ENCODE measurements around the gene PTGES. TPM values are rescaled to one million over a fixed set of nuclear protein-coding genes. Genes with fewer than 3 reads are reported as not detected.

The PTGES gene
- total and polyA plus RNA-seq, 3 experiments from 2014 or later: not detected

DNA sequence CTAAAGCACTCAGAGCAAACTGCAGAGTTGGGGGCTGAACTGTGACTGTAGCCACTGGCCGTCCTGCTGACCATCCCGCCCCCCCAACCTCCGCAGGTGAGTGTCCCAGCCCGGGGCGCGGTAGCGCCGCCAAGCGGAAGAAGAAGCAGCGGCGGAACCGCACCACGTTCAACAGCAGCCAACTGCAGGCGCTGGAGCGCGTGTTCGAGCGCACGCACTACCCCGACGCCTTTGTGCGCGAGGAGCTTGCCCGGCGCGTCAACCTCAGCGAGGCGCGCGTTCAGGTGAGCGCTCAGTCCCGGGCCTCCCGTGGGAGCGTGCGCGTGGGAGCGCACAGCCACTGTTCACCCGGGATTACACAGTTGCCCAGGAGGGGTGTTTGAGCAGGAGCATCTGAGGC, 33.7 kb downstream of the PTGES start:
- ChIA-PET POLR2A (no interaction called here), CTCF (interaction anchor here (1.0 kb wide), 1 partner anchor 19 kb away, joined by 3 read pairs; no protein-coding TSS in a partner anchor)
- DNase-seq: no peak
- Mint-ChIP-seq H3K27me3 (peaks cover 9 to 24% of the 10 kb centered on the region in 2 donors), H3K9me3 (no peaks in the 10 kb centered on the region), H3K4me3 (no peak overlapping the region), H3K36me3 (no peaks in the 10 kb centered on the region), H3K4me1 (no peaks in the 10 kb centered on the region), H3K27ac (no peak overlapping the region)
- Histone ChIP-seq H3K4me3 (ENCODE audit: low read length) (no peak overlapping the region), H3K27ac (ENCODE audit: low read depth, low read length) (no peak overlapping the region), H3K4me1 (ENCODE audit: insufficient read depth, low read length) (no peaks in the 10 kb centered on the region), H3K9me3 (ENCODE audit: low read length) (no peaks in the 10 kb centered on the region), H3K36me3 (ENCODE audit: insufficient read depth, low read length) (no peaks in the 10 kb centered on the region), H3K27me3 (ENCODE audit: insufficient read depth, low read length, poor library complexity, severe bottlenecking) (no peaks in the 10 kb centered on the region)

DNA sequence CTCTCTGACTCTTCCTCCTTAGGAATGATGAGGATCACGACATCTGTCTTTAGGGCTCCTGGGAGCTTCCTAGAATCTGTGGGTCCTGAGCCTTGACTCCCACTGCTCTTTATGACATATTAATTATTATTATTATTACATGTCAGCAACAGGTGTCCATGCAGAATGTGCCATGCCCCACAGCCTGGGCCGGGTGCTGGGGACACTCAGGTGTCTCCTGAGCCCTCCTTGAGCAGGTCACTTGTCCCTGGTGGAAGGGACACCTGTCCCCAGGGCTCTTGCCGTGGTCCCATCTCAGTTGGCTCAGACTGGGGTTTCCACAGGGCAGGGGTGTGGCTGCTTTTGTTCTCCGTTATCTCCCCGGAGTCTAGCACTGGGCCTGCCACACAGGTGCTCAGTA, 34.2 kb downstream of the PTGES start:
- H3K4me1 Mint-ChIP-seq: no peaks in the 10 kb centered on the region
- CTCF ChIA-PET: no interaction called here
- H3K9me3 Mint-ChIP-seq: no peaks in the 10 kb centered on the region

DNA sequence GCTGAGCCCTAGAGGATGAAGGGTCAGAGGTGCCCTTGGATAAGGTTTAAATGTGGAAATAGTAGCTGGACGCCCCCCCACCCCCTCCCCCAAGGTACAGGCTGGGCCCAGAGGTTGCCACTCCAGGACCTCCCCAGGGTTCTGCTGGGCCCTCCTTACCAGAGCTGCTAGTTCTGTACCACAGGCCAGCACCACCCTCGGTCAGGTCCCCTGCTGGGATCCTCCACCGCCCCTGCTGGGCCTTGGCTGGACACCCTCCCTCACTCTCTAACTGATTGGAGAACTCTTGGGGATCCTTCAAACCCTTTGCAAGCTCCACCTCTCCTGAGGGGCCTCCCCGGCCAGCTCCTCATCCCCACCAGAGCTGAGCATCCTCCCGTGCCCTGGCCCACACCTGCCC, 34.9 kb downstream of the PTGES start:
- no peaks in the 10 kb centered on the region for H3K9me3 Mint-ChIP-seq
- H3K36me3 ChIP-seq (ENCODE audit: insufficient read depth, low read length): no peaks in the 10 kb centered on the region
- no peak overlapping the region for H3K27ac ChIP-seq (ENCODE audit: low read depth, low read length)
- no peak overlapping the region for H3K4me3 Mint-ChIP-seq
- H3K27me3 Mint-ChIP-seq: peaks cover 4 to 27% of the 10 kb centered on the region in 2 donors
- no peaks in the 10 kb centered on the region for H3K36me3 Mint-ChIP-seq
- POLR2A ChIA-PET: no interaction called here
- DNase-seq: no peak
- H3K9me3 ChIP-seq (ENCODE audit: low read length): no peaks in the 10 kb centered on the region
- H3K27ac Mint-ChIP-seq: no peak overlapping the region
- CTCF ChIA-PET: no interaction called here
- no peaks in the 10 kb centered on the region for H3K27me3 ChIP-seq (ENCODE audit: insufficient read depth, low read length, poor library complexity, severe bottlenecking)
- no peaks in the 10 kb centered on the region for H3K4me1 Mint-ChIP-seq
- peaks cover 3% of the 10 kb centered on the region for H3K4me1 ChIP-seq (ENCODE audit: insufficient read depth, low read length)
- no peak overlapping the region for H3K4me3 ChIP-seq (ENCODE audit: low read length)

More for the DNA sequence above, 34.2 kb downstream of the PTGES start:
- POLR2A ChIA-PET: no interaction called here
- Mint-ChIP-seq H3K27ac (no peak overlapping the region), H3K27me3 (peaks cover 5 to 24% of the 10 kb centered on the region in 2 donors), H3K4me3 (no peak overlapping the region), H3K36me3 (no peaks in the 10 kb centered on the region)
- Histone ChIP-seq H3K27ac (ENCODE audit: low read depth, low read length) (no peak overlapping the region), H3K9me3 (ENCODE audit: low read length) (no peaks in the 10 kb centered on the region), H3K4me1 (ENCODE audit: insufficient read depth, low read length) (no peaks in the 10 kb centered on the region), H3K4me3 (ENCODE audit: low read length) (no peak overlapping the region), H3K27me3 (ENCODE audit: insufficient read depth, low read length, poor library complexity, severe bottlenecking) (no peaks in the 10 kb centered on the region), H3K36me3 (ENCODE audit: insufficient read depth, low read length) (no peaks in the 10 kb centered on the region)
- DNase-seq: no peak

DNA sequence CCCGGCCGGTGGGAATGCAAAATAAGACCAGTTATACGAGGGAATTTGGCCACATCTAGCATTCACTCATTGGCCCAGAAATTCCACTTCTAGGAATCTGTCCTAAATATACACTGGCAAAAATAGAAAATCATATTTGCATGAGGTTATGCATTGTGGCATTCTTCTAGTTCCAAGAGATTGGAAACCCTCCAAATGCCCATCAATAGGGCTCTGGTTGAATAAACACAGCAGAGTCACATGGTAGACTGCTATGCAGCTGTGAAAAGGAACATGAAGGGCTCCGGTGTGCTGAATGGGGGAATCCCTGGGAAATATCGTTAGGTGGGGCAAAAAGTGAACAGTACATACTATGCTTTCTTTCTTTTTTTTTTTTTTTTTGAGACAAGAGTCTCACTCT, 36.8 kb downstream of the PTGES start:
- ChIA-PET POLR2A (no interaction called here), CTCF (no interaction called here)
- Histone ChIP-seq H3K27ac (ENCODE audit: low read depth, low read length) (no peak overlapping the region), H3K27me3 (ENCODE audit: insufficient read depth, low read length, poor library complexity, severe bottlenecking) (no peaks in the 10 kb centered on the region), H3K4me3 (ENCODE audit: low read length) (no peak overlapping the region), H3K36me3 (ENCODE audit: insufficient read depth, low read length) (no peaks in the 10 kb centered on the region), H3K4me1 (ENCODE audit: insufficient read depth, low read length) (peaks cover 18% of the 10 kb centered on the region), H3K9me3 (ENCODE audit: low read length) (no peaks in the 10 kb centered on the region)
- no peaks in the 10 kb centered on the region for H3K36me3 Mint-ChIP-seq
- peaks cover 7 to 25% of the 10 kb centered on the region in 2 donors for H3K27me3 Mint-ChIP-seq
- H3K4me3 Mint-ChIP-seq: no peak overlapping the region
- H3K27ac Mint-ChIP-seq: no peak overlapping the region
- no peak for DNase-seq
- H3K4me1 Mint-ChIP-seq: peaks cover 4 to 10% (median 8%) of the 10 kb centered on the region in 3 donors
- no peaks in the 10 kb centered on the region for H3K9me3 Mint-ChIP-seq

DNA sequence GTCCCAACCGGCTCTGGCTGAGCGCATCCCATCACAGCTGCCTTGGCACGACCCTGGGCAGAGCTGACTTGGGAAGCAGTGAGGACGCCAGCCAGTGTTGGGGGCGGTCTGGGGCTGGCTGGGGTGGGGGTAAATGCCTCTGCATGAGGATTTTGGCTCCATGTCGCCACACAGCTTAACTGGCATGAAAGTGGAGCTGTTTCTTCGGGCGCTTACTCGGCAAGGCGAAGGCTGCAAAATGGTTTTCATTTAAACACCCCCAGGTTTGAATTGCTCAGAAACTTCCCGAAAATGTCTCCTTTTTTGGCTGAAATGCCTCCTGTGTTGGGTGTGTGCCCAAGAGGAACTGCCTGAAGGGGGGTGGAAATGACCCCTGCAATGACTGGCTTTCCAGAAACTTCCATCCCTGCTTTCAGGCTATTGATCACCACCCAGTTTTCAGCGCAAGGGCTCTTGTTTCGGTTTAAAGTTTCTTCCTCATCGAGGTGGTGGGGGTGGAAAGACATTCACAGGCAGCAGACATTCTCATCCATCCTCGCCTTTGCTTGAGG, 38.3 kb downstream of the PTGES start:
- Histone ChIP-seq H3K4me1 (ENCODE audit: insufficient read depth, low read length) (peaks cover 18% of the 10 kb centered on the region), H3K27me3 (ENCODE audit: insufficient read depth, low read length, poor library complexity, severe bottlenecking) (no peaks in the 10 kb centered on the region), H3K27ac (ENCODE audit: low read depth, low read length) (no peak overlapping the region), H3K36me3 (ENCODE audit: insufficient read depth, low read length) (no peaks in the 10 kb centered on the region), H3K9me3 (ENCODE audit: low read length) (no peaks in the 10 kb centered on the region), H3K4me3 (ENCODE audit: low read length) (no peak overlapping the region)
- no peaks in the 10 kb centered on the region for H3K9me3 Mint-ChIP-seq
- peaks cover 7 to 21% of the 10 kb centered on the region in 2 donors for H3K27me3 Mint-ChIP-seq
- peaks cover 4 to 14% (median 12%) of the 10 kb centered on the region in 3 donors for H3K4me1 Mint-ChIP-seq
- no peaks in the 10 kb centered on the region for H3K36me3 Mint-ChIP-seq
- ChIA-PET CTCF (interaction anchor here (1.1 to 1.2 kb wide), 2 partner anchors 11 to 23 kb away, joined by 4 read pairs; no protein-coding TSS in a partner anchor), POLR2A (no interaction called here)
- DNase-seq: no peak
- H3K4me3 Mint-ChIP-seq: no peak overlapping the region
- H3K27ac Mint-ChIP-seq: peak overlapping the region in 1 of 8 donors; percentile 47

DNA sequence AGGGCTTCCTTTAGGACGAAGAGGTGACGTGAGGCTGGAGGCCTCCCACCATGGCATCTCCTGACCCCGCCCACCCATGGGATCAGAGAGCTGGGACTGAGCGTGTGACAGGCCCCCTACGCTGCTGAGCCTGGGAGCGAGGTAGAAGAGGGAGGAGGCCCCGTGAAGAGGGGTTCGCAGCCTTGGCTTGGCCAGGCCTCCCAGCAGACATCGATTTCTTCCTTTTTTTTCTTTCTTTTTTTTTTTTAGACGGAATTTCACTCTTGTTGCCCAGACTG, 39.5 kb downstream of the PTGES start:
- Histone ChIP-seq H3K4me3 (ENCODE audit: low read length) (no peak overlapping the region), H3K27ac (ENCODE audit: low read depth, low read length) (no peak overlapping the region), H3K36me3 (ENCODE audit: insufficient read depth, low read length) (no peaks in the 10 kb centered on the region), H3K4me1 (ENCODE audit: insufficient read depth, low read length) (peaks cover 18% of the 10 kb centered on the region), H3K27me3 (ENCODE audit: insufficient read depth, low read length, poor library complexity, severe bottlenecking) (no peaks in the 10 kb centered on the region), H3K9me3 (ENCODE audit: low read length) (no peaks in the 10 kb centered on the region)
- Mint-ChIP-seq H3K36me3 (no peaks in the 10 kb centered on the region), H3K9me3 (no peaks in the 10 kb centered on the region), H3K27ac (no peak overlapping the region), H3K4me1 (peaks cover 4 to 14% (median 12%) of the 10 kb centered on the region in 3 donors), H3K4me3 (no peak overlapping the region), H3K27me3 (peaks cover 6 to 21% of the 10 kb centered on the region in 2 donors)
- ChIA-PET POLR2A (no interaction called here), CTCF (interaction anchor here (1.6 kb wide), 1 partner anchor 23 kb away, joined by 3 read pairs; no protein-coding TSS in a partner anchor)
- DNase-seq: no peak

DNA sequence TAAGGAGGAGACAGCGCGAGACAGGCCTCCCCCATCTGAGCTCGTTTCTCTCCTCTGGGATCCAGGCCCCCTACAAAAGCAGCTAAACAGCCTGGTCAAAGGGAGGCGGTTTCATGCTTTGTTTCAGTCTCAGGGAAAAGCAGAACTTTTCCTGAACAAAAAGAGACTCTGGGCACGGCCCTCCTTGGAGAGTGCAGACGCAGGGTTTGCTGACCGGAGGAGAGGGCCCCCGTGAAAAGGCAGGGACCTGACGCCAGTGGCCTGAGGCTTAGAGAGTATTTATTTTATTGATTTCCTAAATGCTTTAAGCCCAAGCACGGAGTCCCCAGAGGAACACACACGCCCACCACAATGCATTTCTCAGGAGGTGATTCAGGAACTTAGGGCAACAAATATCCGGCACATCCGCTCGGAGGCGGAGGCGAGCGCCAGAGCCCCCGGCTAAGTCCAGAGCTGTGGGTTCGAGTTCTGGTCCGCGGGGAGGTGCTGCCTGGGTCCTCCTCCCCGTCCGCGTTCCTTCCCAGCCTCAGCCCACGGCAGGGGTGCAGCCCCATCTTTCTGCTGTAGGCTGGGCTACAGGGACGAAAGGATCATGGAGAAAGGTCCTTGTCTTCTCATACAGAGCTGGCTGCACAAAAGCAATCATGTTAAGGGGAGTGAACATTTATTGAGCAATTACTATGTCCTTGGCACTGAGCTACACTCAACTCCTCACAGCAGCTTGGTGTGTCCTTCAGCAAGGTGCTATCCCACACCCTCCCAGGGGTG, 40.0 kb downstream of the PTGES start:
- peaks cover 4 to 14% (median 12%) of the 10 kb centered on the region in 3 donors for H3K4me1 Mint-ChIP-seq
- peak overlapping the region in 1 of 8 donors; percentile 72 for H3K27ac Mint-ChIP-seq
- no peaks in the 10 kb centered on the region for H3K36me3 Mint-ChIP-seq
- Histone ChIP-seq H3K9me3 (ENCODE audit: low read length) (no peaks in the 10 kb centered on the region), H3K4me3 (ENCODE audit: low read length) (no peak overlapping the region), H3K4me1 (ENCODE audit: insufficient read depth, low read length) (peaks cover 18% of the 10 kb centered on the region), H3K36me3 (ENCODE audit: insufficient read depth, low read length) (no peaks in the 10 kb centered on the region), H3K27ac (ENCODE audit: low read depth, low read length) (no peak overlapping the region), H3K27me3 (ENCODE audit: insufficient read depth, low read length, poor library complexity, severe bottlenecking) (no peaks in the 10 kb centered on the region)
- CTCF ChIA-PET: interaction anchor here (1.4 to 1.6 kb wide), 2 partner anchors 14 to 23 kb away, joined by 3 read pairs; no protein-coding TSS in a partner anchor
- H3K9me3 Mint-ChIP-seq: no peaks in the 10 kb centered on the region
- POLR2A ChIA-PET: no interaction called here
- H3K4me3 Mint-ChIP-seq: no peak overlapping the region
- no peak for DNase-seq
- peaks cover 6 to 21% of the 10 kb centered on the region in 2 donors for H3K27me3 Mint-ChIP-seq

DNA sequence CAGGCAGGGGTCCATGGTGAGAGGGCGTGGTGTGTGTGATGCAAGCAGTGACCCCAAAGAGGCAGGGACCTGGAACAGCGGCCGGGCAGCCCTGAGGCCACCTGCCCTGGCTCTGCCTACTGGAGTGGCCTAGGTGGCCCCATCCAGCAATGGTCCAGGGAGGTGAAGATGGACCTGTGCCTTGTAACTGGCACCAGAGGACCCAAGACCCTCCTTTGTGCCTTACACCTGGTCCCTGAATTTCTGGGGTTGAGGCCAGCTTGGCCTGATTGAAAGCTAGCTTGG, 42.7 kb downstream of the PTGES start:
- no peaks in the 10 kb centered on the region for H3K36me3 Mint-ChIP-seq
- H3K9me3 Mint-ChIP-seq: no peaks in the 10 kb centered on the region
- Histone ChIP-seq H3K27ac (ENCODE audit: low read depth, low read length) (no peak overlapping the region), H3K4me3 (ENCODE audit: low read length) (no peak overlapping the region), H3K27me3 (ENCODE audit: insufficient read depth, low read length, poor library complexity, severe bottlenecking) (no peaks in the 10 kb centered on the region), H3K4me1 (ENCODE audit: insufficient read depth, low read length) (peaks cover 18% of the 10 kb centered on the region), H3K9me3 (ENCODE audit: low read length) (no peaks in the 10 kb centered on the region), H3K36me3 (ENCODE audit: insufficient read depth, low read length) (no peaks in the 10 kb centered on the region)
- no peak for DNase-seq
- ChIA-PET POLR2A (no interaction called here), CTCF (interaction anchor here (1.4 to 1.8 kb wide), 2 partner anchors 16 to 28 kb away, joined by 4 to 5 read pairs; no protein-coding TSS in a partner anchor)
- H3K4me1 Mint-ChIP-seq: peaks cover 4 to 14% (median 12%) of the 10 kb centered on the region in 3 donors
- H3K27me3 Mint-ChIP-seq: peaks cover 6 to 8% of the 10 kb centered on the region in 2 donors
- H3K4me3 Mint-ChIP-seq: no peak overlapping the region
- no peak overlapping the region for H3K27ac Mint-ChIP-seq
